Epithelial cell of esophagus (primary cell): ENCODE data around the gene TREX2.

Experiments
- DNase-seq: peaks from one replicate; pipeline ENCODE4 v3.0.0; 2010; ENCODE audit warnings: low read depth
- H3K4me3 ChIP-seq: 2 replicates; pipeline ENCODE4 v1.5.1; 2011; ENCODE audit warnings: mild to moderate bottlenecking, low read length, control low read depth
- CTCF ChIP-seq: IDR thresholded peaks from 2 replicates; pipeline ENCODE4 v1.5.1; 2011; ENCODE audit warnings: low read depth, mild to moderate bottlenecking, low read length, control low read depth, inconsistent platforms; ENCODE audit not compliant: insufficient read depth; ENCODE audit errors: missing control alignments

TREX2 gene

DNA sequence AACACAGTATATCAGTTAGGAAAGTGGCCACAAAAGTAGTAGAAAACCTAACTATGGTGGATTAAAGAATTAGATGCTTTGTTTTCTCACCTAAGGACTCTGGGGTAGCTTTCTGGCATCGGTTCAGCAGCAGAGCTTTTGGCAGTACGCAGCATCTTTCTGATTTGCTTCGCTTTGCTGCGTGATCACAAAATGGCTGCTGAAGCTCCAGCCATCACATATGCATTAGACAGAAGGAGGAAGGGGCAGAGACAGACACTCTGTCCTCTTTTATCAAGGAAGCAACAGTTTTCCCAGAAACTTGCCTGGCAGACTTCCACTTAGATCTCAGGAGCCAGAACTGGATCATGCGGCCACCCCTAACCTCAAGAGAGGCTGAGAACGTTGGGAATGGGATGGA is 15.1 kb downstream of the TREX2 start:
- no peak overlapping the region for H3K4me3 ChIP-seq
- DNase-seq, result no peak
- TF ChIP-seq CTCF, result no peak

DNA sequence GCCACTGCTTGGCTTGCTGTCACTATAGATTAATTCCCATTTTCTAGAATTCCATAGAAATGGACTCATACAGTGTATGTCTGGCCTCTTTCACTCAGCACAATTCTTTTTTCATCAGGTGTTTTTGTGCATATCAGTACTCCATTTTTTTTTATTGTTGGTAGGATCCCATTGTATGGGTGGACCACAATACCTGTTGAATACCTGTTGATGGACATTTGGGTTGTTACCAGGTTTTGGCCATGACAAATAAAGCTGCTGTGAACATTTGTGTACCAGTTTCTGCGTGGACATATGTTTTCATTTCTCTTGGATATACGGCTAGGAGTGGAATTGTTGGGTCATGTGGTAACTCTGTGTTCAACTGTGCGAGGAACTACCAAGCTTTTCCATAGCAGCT is 19.7 kb downstream of the TREX2 start:
- no peak for DNase-seq
- no peak for TF ChIP-seq CTCF
- no peak overlapping the region for H3K4me3 ChIP-seq

- no peak overlapping the region for H3K4me3 ChIP-seq
- no peak for TF ChIP-seq CTCF
- no peak for DNase-seq
Measured at GRCh38 chrX:153423652-153424051, 22.2 kb downstream of the TREX2 start.

DNA sequence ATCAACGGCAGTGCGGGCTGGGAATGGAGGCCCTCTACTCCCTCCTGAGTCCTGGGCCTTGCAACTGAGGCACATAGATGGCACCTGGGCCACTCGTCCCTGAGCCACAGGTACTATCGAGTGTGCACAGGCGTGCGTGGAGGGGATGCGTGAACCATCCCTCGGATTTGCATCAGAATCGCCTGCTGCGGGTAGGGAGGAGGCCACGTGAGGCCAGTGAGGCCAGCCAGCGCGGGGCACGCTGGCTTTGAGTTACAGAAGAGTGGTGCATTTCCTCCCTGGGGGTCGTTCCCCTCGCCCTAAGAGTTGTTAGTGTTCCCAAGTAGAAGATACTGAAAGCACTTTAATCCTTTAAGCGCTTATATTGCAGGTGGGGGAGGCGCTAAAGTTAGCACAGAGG is 24.0 kb downstream of the TREX2 start:
- no peak overlapping the region for H3K4me3 ChIP-seq
- no peak for TF ChIP-seq CTCF
- no peak for DNase-seq

DNA sequence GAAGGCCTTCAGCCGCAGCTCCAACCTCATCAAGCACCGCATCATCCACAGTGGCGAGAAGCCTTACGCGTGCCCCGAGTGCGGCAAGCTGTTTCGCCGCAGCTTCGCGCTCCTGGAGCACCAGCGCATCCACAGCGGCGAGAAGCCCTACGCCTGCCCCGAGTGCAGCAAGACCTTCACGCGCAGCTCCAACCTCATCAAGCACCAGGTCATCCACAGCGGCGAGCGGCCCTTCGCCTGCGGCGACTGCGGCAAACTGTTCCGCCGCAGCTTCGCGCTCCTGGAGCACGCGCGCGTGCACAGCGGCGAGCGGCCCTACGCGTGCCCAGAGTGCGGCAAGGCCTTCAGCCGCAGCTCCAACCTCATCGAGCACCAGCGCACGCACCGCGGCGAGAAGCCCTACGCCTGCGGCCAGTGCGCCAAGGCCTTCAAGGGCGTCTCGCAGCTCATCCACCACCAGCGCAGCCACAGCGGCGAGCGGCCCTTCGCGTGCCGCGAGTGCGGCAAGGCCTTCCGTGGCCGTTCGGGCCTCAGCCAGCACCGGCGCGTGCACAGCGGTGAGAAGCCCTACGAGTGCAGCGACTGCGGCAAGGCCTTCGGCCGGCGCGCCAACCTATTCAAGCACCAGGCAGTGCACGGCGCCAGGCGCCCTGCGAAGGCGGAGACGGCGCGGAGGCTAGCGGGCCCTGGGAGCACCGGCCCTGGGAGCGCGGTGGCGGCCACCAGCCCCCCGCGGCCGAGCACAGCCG is 24.8 kb downstream of the TREX2 start:
- DNase-seq, result no peak
- H3K4me3 ChIP-seq, result no peak overlapping the region
- TF ChIP-seq CTCF, result no peak

- DNase-seq, result no peak
- no peak for TF ChIP-seq CTCF
- H3K4me3 ChIP-seq, result no peak overlapping the region
Measured at GRCh38 chrX:153417637-153418036, 28.2 kb downstream of the TREX2 start.
